Activated naive CD4-positive, alpha-beta T cell treated with anti-CD3 and anti-CD28 coated beads, Interleukin-2, amount 50 U/mL, for 24 hours (primary cell): ENCODE results near the gene TMEM132D.

Experiments used
- H3K27ac Mint-ChIP-seq: one replicate; pipeline ENCODE4 v1.8.0; 2021; ENCODE audit warnings: mild to moderate bottlenecking, mixed read lengths
- H3K27me3 Mint-ChIP-seq: one replicate; pipeline ENCODE4 v1.8.0; 2021; ENCODE audit warnings: mixed read lengths
- H3K36me3 Mint-ChIP-seq: one replicate; pipeline ENCODE4 v1.8.0; 2021; ENCODE audit warnings: mixed read lengths
- H3K4me1 Mint-ChIP-seq: one replicate; pipeline ENCODE4 v1.8.0; 2021; ENCODE audit warnings: mixed read lengths
- H3K4me3 Mint-ChIP-seq: one replicate; pipeline ENCODE4 v1.8.0; 2021; ENCODE audit warnings: mild to moderate bottlenecking, mixed read lengths
- H3K9me3 Mint-ChIP-seq: one replicate; pipeline ENCODE4 v1.8.0; 2021; ENCODE audit warnings: mixed read lengths

Gene TMEM132D

DNA sequence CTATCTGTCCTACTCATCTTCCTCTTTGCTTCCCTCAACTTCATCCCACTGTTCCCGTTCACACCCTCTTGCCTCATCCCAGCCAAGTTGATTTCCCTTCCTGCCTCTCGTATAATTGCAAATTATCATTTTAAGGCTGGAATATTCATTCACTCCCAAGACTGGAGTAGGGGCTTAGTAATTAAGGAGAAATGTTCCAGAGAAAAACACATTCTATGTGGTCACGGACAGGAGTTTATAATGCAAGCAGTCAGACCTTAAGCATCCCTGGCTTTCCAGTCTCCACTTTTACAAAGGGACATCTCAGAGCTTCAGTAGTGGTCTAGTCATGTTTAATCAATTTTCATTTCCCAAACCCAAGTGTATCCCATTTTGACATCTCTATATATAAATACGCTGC is 54.9 kb downstream of the TMEM132D start:
- Mint-ChIP-seq H3K36me3 (no peaks in the 10 kb centered on the region), H3K4me1 (no peaks in the 10 kb centered on the region), H3K27me3 (peaks cover 2% of the 10 kb centered on the region), H3K9me3 (no peaks in the 10 kb centered on the region), H3K27ac (no peak overlapping the region), H3K4me3 (no peak overlapping the region)

DNA sequence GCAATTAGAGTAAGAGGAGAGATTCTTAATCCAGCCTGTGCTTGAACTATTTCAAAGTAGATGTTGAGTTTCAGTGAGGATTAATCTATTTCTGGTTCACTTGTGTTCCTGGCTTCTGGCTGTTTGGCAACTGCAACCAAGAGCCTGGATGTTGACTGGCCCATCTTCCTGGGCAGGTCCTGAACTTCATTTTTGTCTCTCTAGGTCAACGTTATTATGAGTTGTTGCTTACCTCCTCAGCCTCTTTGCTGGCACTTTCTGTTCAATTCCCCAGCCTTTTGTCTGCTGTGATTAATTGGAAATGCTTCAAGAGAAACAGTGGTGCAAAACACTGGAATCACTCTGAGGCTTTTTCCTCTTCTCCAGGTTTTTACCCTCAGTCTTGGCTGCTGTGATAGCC is 56.8 kb downstream of the TMEM132D start:
- Mint-ChIP-seq H3K27ac (no peak overlapping the region), H3K4me3 (no peak overlapping the region), H3K36me3 (no peaks in the 10 kb centered on the region), H3K9me3 (no peaks in the 10 kb centered on the region), H3K4me1 (no peaks in the 10 kb centered on the region), H3K27me3 (peaks cover 2% of the 10 kb centered on the region)

DNA sequence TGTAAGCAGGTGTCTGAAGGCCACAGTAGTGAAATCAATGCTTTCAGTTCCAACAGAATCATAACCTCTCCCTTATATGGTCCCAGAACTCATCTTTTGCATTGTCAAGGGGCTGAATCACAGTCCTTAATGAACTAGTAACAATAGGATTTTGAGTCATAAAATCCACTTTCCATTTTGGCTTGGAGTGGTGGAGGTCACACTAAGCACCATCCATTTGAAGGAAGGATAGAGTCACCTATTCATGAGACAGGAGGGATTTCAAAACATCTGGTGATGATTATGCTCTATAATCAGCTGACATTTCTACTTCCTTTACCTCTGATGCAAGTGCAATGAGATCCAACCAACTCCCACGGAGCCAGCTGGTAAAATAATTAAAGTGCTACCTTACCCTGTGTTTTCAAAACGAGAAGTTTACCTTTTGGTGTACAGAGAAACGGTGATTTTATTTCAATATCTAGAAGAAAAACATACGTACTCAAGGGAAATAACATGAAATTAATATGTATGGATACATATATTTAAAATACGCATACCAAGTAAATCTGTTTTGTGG is 59.1 kb downstream of the TMEM132D start:
- H3K36me3 Mint-ChIP-seq: no peaks in the 10 kb centered on the region
- no peaks in the 10 kb centered on the region for H3K9me3 Mint-ChIP-seq
- no peak overlapping the region for H3K4me3 Mint-ChIP-seq
- H3K27ac Mint-ChIP-seq: no peak overlapping the region
- no peaks in the 10 kb centered on the region for H3K4me1 Mint-ChIP-seq
- H3K27me3 Mint-ChIP-seq: peaks cover 2% of the 10 kb centered on the region

DNA sequence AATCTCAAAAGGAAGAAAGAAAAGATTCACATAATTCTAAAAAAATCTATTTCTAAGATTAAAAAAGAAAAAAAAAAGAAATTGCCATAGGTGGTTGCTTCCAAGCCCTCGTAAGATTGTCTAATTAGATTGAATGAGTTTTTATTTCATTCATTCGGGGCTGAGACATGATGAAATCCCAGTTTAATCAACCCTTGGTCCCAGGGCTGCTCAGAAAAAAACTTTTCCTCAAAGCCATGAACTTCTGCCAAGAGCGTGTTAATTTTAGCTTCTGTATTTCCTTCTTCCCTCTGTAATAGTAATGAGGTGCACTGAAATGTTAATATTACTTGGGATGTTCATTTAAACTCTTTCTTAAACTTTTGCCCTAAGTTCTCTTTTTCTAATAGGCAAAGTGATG is 62.6 kb downstream of the TMEM132D start:
- Mint-ChIP-seq H3K27ac (no peak overlapping the region), H3K36me3 (no peaks in the 10 kb centered on the region), H3K27me3 (no peaks in the 10 kb centered on the region), H3K4me3 (no peak overlapping the region), H3K9me3 (no peaks in the 10 kb centered on the region), H3K4me1 (no peaks in the 10 kb centered on the region)

DNA sequence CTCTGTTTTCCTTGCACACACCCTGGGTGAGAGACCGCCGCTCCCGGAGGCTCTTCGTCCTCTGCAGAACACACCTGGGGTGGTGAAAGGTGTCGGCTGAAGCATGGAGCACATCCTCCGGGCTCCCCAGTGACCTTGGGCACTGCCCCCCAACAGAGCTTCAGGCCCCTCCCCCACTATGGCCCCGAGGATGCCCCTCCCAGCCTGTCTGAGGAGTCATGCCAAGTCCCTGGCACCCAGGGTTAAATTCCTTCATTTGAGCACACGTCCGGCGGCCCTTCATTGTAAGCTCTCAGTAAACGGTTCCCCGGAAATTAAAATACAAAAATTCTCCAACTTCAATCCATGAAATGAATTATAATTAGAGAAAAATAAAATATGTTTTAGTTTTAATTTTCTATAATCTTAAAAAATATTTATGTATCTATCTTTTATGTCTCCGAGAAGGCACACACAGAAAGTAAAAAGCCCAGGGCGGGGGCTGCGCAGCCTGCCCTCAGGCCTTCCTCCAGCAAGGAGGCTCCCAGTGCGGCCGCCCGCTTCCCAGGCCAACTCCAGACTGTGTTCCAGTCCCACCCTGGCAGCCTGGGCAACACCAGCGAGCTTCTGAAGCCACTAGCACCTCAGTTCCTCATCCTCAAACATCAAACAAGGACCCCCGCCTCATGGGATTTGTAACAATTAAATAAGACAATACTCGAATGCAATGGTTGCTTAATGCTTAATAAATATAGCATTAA is 63.5 kb downstream of the TMEM132D start:
- H3K36me3 Mint-ChIP-seq: no peaks in the 10 kb centered on the region
- no peaks in the 10 kb centered on the region for H3K9me3 Mint-ChIP-seq
- H3K27me3 Mint-ChIP-seq: no peaks in the 10 kb centered on the region
- H3K27ac Mint-ChIP-seq: no peak overlapping the region
- no peaks in the 10 kb centered on the region for H3K4me1 Mint-ChIP-seq
- H3K4me3 Mint-ChIP-seq: no peak overlapping the region

DNA sequence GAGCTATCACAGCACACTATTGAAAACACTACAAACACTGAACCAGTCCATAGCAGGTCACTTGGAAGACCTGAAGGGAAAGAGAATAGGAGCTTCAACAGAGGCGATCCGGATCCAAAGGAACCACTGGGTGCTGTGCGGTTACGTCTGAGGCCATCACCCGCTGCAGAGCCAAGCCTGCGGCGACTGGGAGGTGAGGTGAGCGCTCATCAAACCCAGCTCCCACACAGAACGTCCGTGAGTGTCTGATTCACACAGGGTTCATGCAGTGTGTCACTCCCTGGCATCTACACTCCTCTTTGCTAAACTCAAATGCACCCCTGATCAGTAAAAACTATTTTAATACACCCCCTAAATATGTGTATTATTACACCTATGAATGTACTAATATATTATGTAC is 64.1 kb downstream of the TMEM132D start:
- no peak overlapping the region for H3K4me3 Mint-ChIP-seq
- H3K27me3 Mint-ChIP-seq: no peaks in the 10 kb centered on the region
- H3K4me1 Mint-ChIP-seq: no peaks in the 10 kb centered on the region
- no peaks in the 10 kb centered on the region for H3K36me3 Mint-ChIP-seq
- no peaks in the 10 kb centered on the region for H3K9me3 Mint-ChIP-seq
- H3K27ac Mint-ChIP-seq: no peak overlapping the region

DNA sequence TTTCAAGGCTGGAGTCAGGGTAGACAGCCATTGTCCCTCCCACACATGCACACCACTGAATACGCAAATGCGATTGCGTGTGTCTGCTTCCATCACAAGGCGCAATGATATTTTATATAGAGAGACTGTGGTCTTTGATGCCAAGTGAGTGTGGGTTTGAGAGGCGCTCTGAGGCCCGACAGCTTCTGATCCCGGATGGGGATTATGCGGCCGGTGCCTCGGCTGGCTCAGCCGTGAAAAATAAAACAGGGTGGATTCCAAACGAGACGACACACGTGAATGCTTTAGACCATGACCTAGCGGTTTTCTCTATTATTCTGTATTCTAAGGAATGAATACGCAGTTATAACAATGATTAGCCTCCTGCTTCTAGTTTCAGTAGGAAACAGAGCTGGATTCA is 72.5 kb downstream of the TMEM132D start:
- Mint-ChIP-seq H3K36me3 (no peaks in the 10 kb centered on the region), H3K9me3 (no peaks in the 10 kb centered on the region), H3K4me3 (no peak overlapping the region), H3K27me3 (no peaks in the 10 kb centered on the region), H3K27ac (no peak overlapping the region), H3K4me1 (no peaks in the 10 kb centered on the region)

DNA sequence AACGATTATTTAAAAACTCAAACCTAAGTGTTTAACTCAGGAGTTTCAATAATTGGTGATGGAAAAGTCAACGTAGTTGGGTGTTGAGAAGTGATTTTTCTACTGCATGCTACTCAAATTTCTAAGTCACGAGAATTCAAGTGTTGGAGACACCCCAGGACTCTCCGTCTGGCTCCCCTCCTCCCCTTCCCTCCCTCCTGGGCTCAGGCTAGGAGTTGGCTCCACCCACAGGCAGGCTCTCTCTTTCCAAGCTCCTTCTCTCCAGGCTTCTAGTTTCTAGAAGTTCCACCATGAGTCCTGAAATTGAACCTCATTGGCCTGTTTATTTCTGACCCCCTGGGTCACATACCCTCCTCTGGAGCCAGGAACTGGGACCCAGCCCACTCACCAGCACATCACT is 73.0 kb downstream of the TMEM132D start:
- no peaks in the 10 kb centered on the region for H3K9me3 Mint-ChIP-seq
- no peaks in the 10 kb centered on the region for H3K27me3 Mint-ChIP-seq
- H3K4me1 Mint-ChIP-seq: no peaks in the 10 kb centered on the region
- no peak overlapping the region for H3K4me3 Mint-ChIP-seq
- no peaks in the 10 kb centered on the region for H3K36me3 Mint-ChIP-seq
- H3K27ac Mint-ChIP-seq: no peak overlapping the region

DNA sequence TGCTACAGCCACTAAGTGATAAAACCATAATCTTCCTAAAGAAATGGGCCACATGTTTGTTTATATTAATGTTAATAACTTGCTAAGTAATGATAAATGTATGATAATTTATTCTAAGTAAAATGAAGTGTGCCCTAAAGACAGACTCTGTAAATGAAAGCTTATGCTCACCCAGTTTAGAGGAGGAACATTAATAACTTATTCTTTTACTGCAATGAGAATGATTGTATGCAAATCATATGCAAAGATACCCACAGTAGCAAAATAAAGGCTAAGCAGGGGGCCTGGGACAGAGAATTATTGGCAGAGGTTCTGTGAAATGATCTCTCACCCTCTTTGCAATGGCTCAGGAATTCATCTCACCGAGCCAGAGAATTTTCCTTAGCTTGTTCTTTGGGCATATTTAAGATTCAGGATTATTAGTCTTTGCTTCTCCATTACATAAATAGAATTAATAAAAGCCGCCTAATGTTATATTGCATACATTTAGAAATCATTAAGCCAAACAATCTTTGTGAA is 75.9 kb downstream of the TMEM132D start:
- Mint-ChIP-seq H3K27me3 (no peaks in the 10 kb centered on the region), H3K36me3 (no peaks in the 10 kb centered on the region), H3K27ac (no peak overlapping the region), H3K4me3 (no peak overlapping the region), H3K9me3 (no peaks in the 10 kb centered on the region), H3K4me1 (no peaks in the 10 kb centered on the region)

DNA sequence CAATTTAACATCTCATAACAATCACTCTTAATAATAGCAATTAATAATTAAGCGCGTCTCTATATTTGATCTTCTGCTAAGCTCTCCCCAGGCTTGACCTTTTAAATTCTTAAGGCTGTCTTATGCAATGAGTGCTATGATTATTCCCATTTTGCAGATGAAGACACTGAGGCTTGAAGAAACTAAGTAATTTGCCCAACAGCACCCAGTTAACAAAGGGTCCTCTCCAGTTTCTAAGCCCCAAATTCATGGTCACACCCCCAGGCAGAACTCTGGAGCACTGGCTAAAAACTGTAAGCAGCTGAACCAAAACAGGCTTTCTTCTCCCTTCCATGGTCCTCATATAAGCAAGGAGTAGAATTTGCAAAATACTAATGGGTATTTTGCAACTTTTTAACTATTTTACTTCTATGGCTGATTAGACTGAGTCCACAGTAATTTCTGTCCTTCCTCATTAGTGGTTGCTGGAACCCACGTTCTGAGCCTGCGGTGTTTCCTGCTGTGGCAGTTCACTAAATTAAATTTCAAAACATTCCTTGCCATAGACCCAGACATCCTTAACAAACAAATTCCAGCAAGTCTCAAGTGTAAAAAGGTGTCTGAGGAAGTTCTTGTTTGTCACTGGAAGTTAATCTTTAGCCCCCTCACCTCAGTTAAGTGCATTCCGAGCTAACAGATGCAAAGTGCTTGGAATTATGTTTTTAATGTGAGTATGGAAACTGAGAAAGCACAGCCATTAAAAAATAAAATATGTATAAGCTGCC is 76.5 kb downstream of the TMEM132D start:
- no peak overlapping the region for H3K27ac Mint-ChIP-seq
- no peaks in the 10 kb centered on the region for H3K27me3 Mint-ChIP-seq
- H3K36me3 Mint-ChIP-seq: no peaks in the 10 kb centered on the region
- no peaks in the 10 kb centered on the region for H3K9me3 Mint-ChIP-seq
- H3K4me1 Mint-ChIP-seq: no peaks in the 10 kb centered on the region
- no peak overlapping the region for H3K4me3 Mint-ChIP-seq

DNA sequence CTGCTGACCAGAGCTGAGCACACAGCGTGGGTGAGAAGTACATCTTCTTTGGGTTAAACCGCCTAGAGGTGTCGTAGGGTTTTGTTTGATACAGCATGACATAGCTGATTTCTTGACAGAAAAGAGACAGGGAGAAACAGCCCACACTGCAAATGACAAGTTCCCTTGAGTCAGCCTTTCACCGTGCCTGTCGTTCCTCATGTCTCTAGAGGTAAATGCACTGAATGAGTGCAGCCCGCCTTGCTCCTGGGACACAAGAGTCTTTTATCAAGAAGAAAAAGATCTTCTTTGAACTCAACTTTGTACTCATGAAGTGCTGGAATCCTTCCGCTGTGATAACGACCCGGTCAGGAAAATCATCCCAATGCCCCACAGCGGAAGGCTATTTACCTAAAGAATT is 77.6 kb downstream of the TMEM132D start:
- Mint-ChIP-seq H3K9me3 (peaks cover 5% of the 10 kb centered on the region), H3K4me3 (no peak overlapping the region), H3K27ac (no peak overlapping the region), H3K27me3 (no peaks in the 10 kb centered on the region), H3K4me1 (no peaks in the 10 kb centered on the region), H3K36me3 (no peaks in the 10 kb centered on the region)

DNA sequence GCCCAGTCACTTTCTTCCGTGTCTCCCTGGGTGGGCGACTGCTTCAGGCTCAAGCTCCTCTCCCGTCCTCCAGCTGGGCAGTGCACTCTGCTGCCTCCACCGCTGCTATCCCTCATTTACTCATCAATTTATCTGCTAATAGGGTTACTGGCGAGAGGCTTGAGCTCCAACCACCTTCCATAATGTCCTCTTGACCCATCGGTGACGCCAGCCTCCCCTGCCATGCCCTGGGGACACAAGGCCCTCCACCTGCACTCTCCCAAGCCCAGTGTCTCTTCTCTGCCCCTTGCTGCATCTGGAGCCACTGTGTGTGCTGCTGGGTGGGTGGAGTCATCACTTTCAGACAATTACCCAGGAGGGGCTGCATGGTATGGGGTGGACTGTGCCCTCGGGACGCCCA is 78.5 kb downstream of the TMEM132D start:
- Mint-ChIP-seq H3K4me1 (no peaks in the 10 kb centered on the region), H3K27me3 (no peaks in the 10 kb centered on the region), H3K27ac (no peak overlapping the region), H3K9me3 (peaks cover 5% of the 10 kb centered on the region), H3K36me3 (no peaks in the 10 kb centered on the region), H3K4me3 (no peak overlapping the region)

DNA sequence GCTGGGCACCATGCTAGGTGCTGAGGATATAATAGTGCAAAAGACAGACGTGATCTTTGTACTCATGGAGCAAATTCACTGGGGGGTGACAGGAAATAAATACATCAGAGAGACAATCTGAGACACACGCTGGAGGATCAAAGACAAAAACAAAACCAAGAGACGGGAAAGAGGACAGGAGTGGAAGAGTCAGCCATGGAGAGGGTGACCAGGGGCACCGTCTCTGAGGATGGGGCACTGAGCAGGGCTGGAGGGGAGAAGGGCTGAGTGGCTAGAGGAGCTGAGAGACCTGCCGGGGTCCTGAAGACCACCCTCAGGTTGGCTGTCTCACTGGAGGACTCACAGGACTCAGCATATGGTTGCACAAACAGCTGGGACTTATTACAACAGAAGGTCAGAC is 81.9 kb downstream of the TMEM132D start:
- Mint-ChIP-seq H3K4me1 (no peaks in the 10 kb centered on the region), H3K4me3 (no peak overlapping the region), H3K9me3 (peaks cover 5% of the 10 kb centered on the region), H3K27ac (no peak overlapping the region), H3K36me3 (no peaks in the 10 kb centered on the region), H3K27me3 (no peaks in the 10 kb centered on the region)

DNA sequence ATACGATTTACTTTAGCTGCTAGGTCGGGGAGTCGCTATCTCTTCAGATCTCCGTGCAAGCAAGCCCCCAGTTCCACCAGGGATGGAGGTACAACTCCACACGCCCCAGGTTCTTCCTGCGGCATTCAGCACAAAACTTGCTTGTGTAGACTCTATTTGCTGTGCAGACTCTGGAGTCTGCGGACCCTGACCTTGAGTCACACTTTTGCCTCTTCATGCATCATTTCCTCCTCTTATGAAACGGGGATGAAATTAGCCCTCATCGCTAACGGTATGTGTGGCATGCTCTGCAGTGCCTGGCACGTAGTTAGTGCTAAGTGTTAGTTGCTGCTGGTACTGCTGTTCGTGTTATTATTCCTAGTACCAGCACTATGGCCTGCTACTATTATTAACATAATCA is 84.4 kb downstream of the TMEM132D start:
- no peak overlapping the region for H3K4me3 Mint-ChIP-seq
- H3K4me1 Mint-ChIP-seq: no peaks in the 10 kb centered on the region
- H3K9me3 Mint-ChIP-seq: peaks cover 5% of the 10 kb centered on the region
- H3K27me3 Mint-ChIP-seq: no peaks in the 10 kb centered on the region
- no peak overlapping the region for H3K27ac Mint-ChIP-seq
- no peaks in the 10 kb centered on the region for H3K36me3 Mint-ChIP-seq

DNA sequence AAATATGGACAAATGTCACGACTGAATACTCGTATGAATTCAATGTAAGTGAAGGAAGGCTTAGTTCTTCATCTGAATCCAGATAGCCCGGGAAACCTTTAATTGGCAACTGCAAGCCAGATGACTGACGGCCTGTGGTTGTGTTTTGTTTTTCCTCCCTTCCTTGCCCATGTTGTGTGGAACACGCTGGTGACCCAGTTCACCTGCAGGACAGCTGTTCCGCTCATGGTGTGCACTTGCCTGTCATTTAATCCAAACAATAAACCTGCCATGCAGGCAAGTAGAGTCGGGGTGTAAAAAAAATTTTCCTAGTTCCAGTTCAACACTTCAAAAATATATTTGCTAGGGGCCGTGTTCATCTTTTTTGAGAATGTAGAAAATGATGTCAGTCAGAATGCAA is 88.0 kb downstream of the TMEM132D start:
- H3K27me3 Mint-ChIP-seq: no peaks in the 10 kb centered on the region
- H3K4me1 Mint-ChIP-seq: no peaks in the 10 kb centered on the region
- H3K9me3 Mint-ChIP-seq: no peaks in the 10 kb centered on the region
- H3K36me3 Mint-ChIP-seq: no peaks in the 10 kb centered on the region
- no peak overlapping the region for H3K27ac Mint-ChIP-seq
- H3K4me3 Mint-ChIP-seq: no peak overlapping the region

DNA sequence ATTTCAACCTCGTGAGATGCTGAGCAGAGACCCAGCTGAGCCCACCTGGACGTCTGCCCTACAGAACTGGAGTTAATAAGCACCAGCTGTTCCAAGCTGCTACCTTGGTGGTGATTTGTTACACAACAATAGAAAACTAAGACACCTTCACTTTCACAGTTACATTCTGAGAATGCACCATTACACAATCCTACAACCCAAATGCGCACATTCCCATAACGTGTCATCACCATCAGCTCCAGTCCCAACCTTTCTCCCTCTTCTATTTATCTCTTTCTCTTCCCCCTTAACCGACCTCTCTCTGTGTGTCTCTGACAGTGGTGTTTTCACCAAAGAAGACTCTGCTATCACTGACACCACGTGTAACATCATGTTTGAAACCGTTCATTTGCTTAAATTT is 91.9 kb downstream of the TMEM132D start:
- no peaks in the 10 kb centered on the region for H3K36me3 Mint-ChIP-seq
- no peak overlapping the region for H3K4me3 Mint-ChIP-seq
- no peaks in the 10 kb centered on the region for H3K4me1 Mint-ChIP-seq
- H3K27ac Mint-ChIP-seq: no peak overlapping the region
- H3K9me3 Mint-ChIP-seq: peaks cover 5% of the 10 kb centered on the region
- H3K27me3 Mint-ChIP-seq: no peaks in the 10 kb centered on the region
